ENCODE measurements around the gene ZNF860.
"Not testable (repeated sequence)": the region's sequence is repeated elsewhere in the genome, so short reads cannot be mapped to it uniquely, and the experiment has no call there.

The ZNF860 gene

GRCh38 chr3:32000877-32001276, 19.3 kb downstream of the ZNF860 start:
- Histone ChIP-seq H3K9ac (ENCODE audit: low read length) (no peak overlapping the region), H3K4me1 (ENCODE audit: control insufficient read depth, low read depth, low read length) (peaks cover 13% of the 10 kb centered on the region), H3K4me3 (ENCODE audit: low read length) (no peak overlapping the region), H3K27me3 (ENCODE audit: control insufficient read depth, insufficient read depth, low read length) (no peaks in the 10 kb centered on the region), H3K9me3 (ENCODE audit: control insufficient read depth, low read depth, low read length) (no peaks in the 10 kb centered on the region), H3K36me3 (ENCODE audit: control insufficient read depth, low read depth, low read length) (no peaks in the 10 kb centered on the region), H3K27ac (ENCODE audit: low read length) (no peak overlapping the region)

- H3K4me1 ChIP-seq (ENCODE audit: control insufficient read depth, low read depth, low read length), result peaks cover 13% of the 10 kb centered on the region
- H3K9me3 ChIP-seq (ENCODE audit: control insufficient read depth, low read depth, low read length), result no peaks in the 10 kb centered on the region
- H3K27ac ChIP-seq (ENCODE audit: low read length), result no peak overlapping the region
- no peak overlapping the region for H3K4me3 ChIP-seq (ENCODE audit: low read length)
- H3K36me3 ChIP-seq (ENCODE audit: control insufficient read depth, low read depth, low read length), result no peaks in the 10 kb centered on the region
- H3K9ac ChIP-seq (ENCODE audit: low read length), result no peak overlapping the region
- no peaks in the 10 kb centered on the region for H3K27me3 ChIP-seq (ENCODE audit: control insufficient read depth, insufficient read depth, low read length)
These were observed 21.2 kb downstream of the ZNF860 start for GRCh38 chr3:32002561-32003368.

- Histone ChIP-seq H3K9ac (ENCODE audit: low read length) (no peak overlapping the region), H3K27me3 (ENCODE audit: control insufficient read depth, insufficient read depth, low read length) (no peaks in the 10 kb centered on the region), H3K36me3 (ENCODE audit: control insufficient read depth, low read depth, low read length) (no peaks in the 10 kb centered on the region), H3K4me1 (ENCODE audit: control insufficient read depth, low read depth, low read length) (peaks cover 13% of the 10 kb centered on the region), H3K9me3 (ENCODE audit: control insufficient read depth, low read depth, low read length) (no peaks in the 10 kb centered on the region), H3K4me3 (ENCODE audit: low read length) (no peak overlapping the region), H3K27ac (ENCODE audit: low read length) (no peak overlapping the region)
These were observed 21.8 kb downstream of the ZNF860 start for GRCh38 chr3:32003380-32003779.

- H3K4me3 ChIP-seq (ENCODE audit: low read length), result no peak overlapping the region
- H3K27me3 ChIP-seq (ENCODE audit: control insufficient read depth, insufficient read depth, low read length), result no peaks in the 10 kb centered on the region
- no peak overlapping the region for H3K9ac ChIP-seq (ENCODE audit: low read length)
- H3K27ac ChIP-seq (ENCODE audit: low read length), result no peak overlapping the region
- H3K36me3 ChIP-seq (ENCODE audit: control insufficient read depth, low read depth, low read length), result no peaks in the 10 kb centered on the region
- H3K9me3 ChIP-seq (ENCODE audit: control insufficient read depth, low read depth, low read length), result no peaks in the 10 kb centered on the region
- H3K4me1 ChIP-seq (ENCODE audit: control insufficient read depth, low read depth, low read length), result peaks cover 13% of the 10 kb centered on the region
These were observed 22.7 kb downstream of the ZNF860 start for GRCh38 chr3:32004113-32004765.

- H3K27me3 ChIP-seq (ENCODE audit: control insufficient read depth, insufficient read depth, low read length), result no peaks in the 10 kb centered on the region
- H3K4me1 ChIP-seq (ENCODE audit: control insufficient read depth, low read depth, low read length), result peaks cover 5% of the 10 kb centered on the region
- no peak overlapping the region for H3K27ac ChIP-seq (ENCODE audit: low read length)
- H3K9ac ChIP-seq (ENCODE audit: low read length), result no peak overlapping the region
- no peak overlapping the region for H3K4me3 ChIP-seq (ENCODE audit: low read length)
- no peaks in the 10 kb centered on the region for H3K9me3 ChIP-seq (ENCODE audit: control insufficient read depth, low read depth, low read length)
- H3K36me3 ChIP-seq (ENCODE audit: control insufficient read depth, low read depth, low read length), result no peaks in the 10 kb centered on the region
These were observed 27.6 kb downstream of the ZNF860 start for GRCh38 chr3:32009101-32009500.

GRCh38 chr3:32009957-32010356, 28.4 kb downstream of the ZNF860 start:
- Histone ChIP-seq H3K4me3 (ENCODE audit: low read length) (no peak overlapping the region), H3K36me3 (ENCODE audit: control insufficient read depth, low read depth, low read length) (no peaks in the 10 kb centered on the region), H3K27ac (ENCODE audit: low read length) (no peak overlapping the region), H3K27me3 (ENCODE audit: control insufficient read depth, insufficient read depth, low read length) (no peaks in the 10 kb centered on the region), H3K4me1 (ENCODE audit: control insufficient read depth, low read depth, low read length) (no peaks in the 10 kb centered on the region), H3K9me3 (ENCODE audit: control insufficient read depth, low read depth, low read length) (no peaks in the 10 kb centered on the region), H3K9ac (ENCODE audit: low read length) (no peak overlapping the region)

- not testable (repeated sequence) for H3K9me3 ChIP-seq (ENCODE audit: control insufficient read depth, low read depth, low read length); H3K4me3 ChIP-seq (ENCODE audit: low read length); H3K4me1 ChIP-seq (ENCODE audit: control insufficient read depth, low read depth, low read length); H3K9ac ChIP-seq (ENCODE audit: low read length); H3K27ac ChIP-seq (ENCODE audit: low read length); H3K27me3 ChIP-seq (ENCODE audit: control insufficient read depth, insufficient read depth, low read length); H3K36me3 ChIP-seq (ENCODE audit: control insufficient read depth, low read depth, low read length)
These were observed 29.1 kb downstream of the ZNF860 start for GRCh38 chr3:32010699-32011098.

GRCh38 chr3:32015638-32016037, 34.1 kb downstream of the ZNF860 start:
- not testable (repeated sequence) for H3K9ac ChIP-seq (ENCODE audit: low read length); H3K27me3 ChIP-seq (ENCODE audit: control insufficient read depth, insufficient read depth, low read length); H3K27ac ChIP-seq (ENCODE audit: low read length); H3K4me1 ChIP-seq (ENCODE audit: control insufficient read depth, low read depth, low read length); H3K9me3 ChIP-seq (ENCODE audit: control insufficient read depth, low read depth, low read length); H3K36me3 ChIP-seq (ENCODE audit: control insufficient read depth, low read depth, low read length); H3K4me3 ChIP-seq (ENCODE audit: low read length)

GRCh38 chr3:32017286-32017685, 35.7 kb downstream of the ZNF860 start:
- Histone ChIP-seq H3K4me3 (ENCODE audit: low read length) (no peak overlapping the region), H3K9ac (ENCODE audit: low read length) (no peak overlapping the region), H3K4me1 (ENCODE audit: control insufficient read depth, low read depth, low read length) (no peaks in the 10 kb centered on the region), H3K27ac (ENCODE audit: low read length) (no peak overlapping the region), H3K27me3 (ENCODE audit: control insufficient read depth, insufficient read depth, low read length) (no peaks in the 10 kb centered on the region), H3K9me3 (ENCODE audit: control insufficient read depth, low read depth, low read length) (no peaks in the 10 kb centered on the region), H3K36me3 (ENCODE audit: control insufficient read depth, low read depth, low read length) (no peaks in the 10 kb centered on the region)

- Histone ChIP-seq H3K27ac (ENCODE audit: low read length) (no peak overlapping the region), H3K4me3 (ENCODE audit: low read length) (no peak overlapping the region)
These were observed 37.4 kb downstream of the ZNF860 start for GRCh38 chr3:32018757-32019564.

GRCh38 chr3:32021155-32021554, 39.6 kb downstream of the ZNF860 start:
- H3K4me1 ChIP-seq (ENCODE audit: control insufficient read depth, low read depth, low read length), result peaks cover 3% of the 10 kb centered on the region
- H3K4me3 ChIP-seq (ENCODE audit: low read length), result no peak overlapping the region
- no peaks in the 10 kb centered on the region for H3K36me3 ChIP-seq (ENCODE audit: control insufficient read depth, low read depth, low read length)
- H3K9me3 ChIP-seq (ENCODE audit: control insufficient read depth, low read depth, low read length), result no peaks in the 10 kb centered on the region
- no peaks in the 10 kb centered on the region for H3K27me3 ChIP-seq (ENCODE audit: control insufficient read depth, insufficient read depth, low read length)
- no peak overlapping the region for H3K9ac ChIP-seq (ENCODE audit: low read length)
- no peak overlapping the region for H3K27ac ChIP-seq (ENCODE audit: low read length)

More at GRCh38 chr3:32018757-32019564, 37.4 kb downstream of the ZNF860 start:
- no peaks in the 10 kb centered on the region for H3K27me3 ChIP-seq (ENCODE audit: control insufficient read depth, insufficient read depth, low read length)
- no peaks in the 10 kb centered on the region for H3K4me1 ChIP-seq (ENCODE audit: control insufficient read depth, low read depth, low read length)
- no peaks in the 10 kb centered on the region for H3K9me3 ChIP-seq (ENCODE audit: control insufficient read depth, low read depth, low read length)
- H3K9ac ChIP-seq (ENCODE audit: low read length), result no peak overlapping the region
- H3K36me3 ChIP-seq (ENCODE audit: control insufficient read depth, low read depth, low read length), result no peaks in the 10 kb centered on the region

Data from iPS-18a (cell line).